GM12874 (cell line): ENCODE data around the gene SRP68.

Source experiments
- TF ChIP-seq, protein P1 (sequence below): IDR thresholded peaks from 2 replicates; pipeline ENCODE4 v1.5.1; 2011; ENCODE audit warnings: low read depth, mild to moderate bottlenecking, control low read depth, low read length, moderate library complexity; ENCODE audit not compliant: insufficient read depth

SRP68 gene

DNA sequence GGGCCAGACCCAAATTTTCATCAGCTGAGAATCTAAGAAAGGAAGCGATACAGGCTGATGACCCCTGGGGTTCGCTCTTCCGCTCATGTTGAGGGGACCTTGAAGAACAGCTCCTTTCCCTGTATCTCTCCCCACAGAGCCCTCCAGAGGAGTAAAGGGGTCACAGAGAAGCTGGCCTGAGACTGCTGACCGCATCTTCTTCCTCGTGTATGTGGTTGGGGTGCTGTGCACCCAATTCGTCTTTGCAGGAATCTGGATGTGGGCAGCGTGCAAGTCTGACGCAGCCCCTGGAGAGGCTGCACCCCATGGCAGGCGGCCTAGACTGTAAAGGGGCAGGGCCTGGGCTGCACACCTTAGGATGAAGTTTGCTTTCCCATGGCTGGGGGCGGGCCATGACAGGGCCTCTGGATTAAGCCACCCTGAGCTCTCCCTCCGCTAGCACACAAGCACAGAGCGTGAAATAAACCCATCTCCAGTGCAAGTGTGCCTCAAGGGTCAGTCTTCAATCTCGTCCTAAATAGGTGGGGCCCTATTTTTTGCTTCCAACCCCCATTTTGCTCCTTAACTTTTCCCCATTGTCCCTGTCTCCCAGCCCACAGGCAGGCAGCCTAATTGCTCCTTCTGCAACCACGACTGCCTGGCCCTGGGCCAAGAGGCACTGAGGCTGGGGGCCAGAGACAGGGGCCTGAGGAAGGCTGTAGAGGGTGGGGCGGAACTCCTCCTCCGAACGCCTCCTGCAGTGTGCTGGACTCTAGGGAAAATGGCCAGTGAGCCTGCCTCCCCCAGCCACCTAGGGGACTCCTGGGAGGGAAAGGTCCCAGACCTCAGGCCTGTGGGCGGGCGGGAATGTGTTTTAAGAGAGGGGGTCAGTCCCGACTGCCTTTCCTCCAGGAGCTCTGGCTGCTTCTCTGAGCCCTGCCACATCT, 10.3 kb upstream of the SRP68 start:
- TF ChIP-seq, protein P1, sequence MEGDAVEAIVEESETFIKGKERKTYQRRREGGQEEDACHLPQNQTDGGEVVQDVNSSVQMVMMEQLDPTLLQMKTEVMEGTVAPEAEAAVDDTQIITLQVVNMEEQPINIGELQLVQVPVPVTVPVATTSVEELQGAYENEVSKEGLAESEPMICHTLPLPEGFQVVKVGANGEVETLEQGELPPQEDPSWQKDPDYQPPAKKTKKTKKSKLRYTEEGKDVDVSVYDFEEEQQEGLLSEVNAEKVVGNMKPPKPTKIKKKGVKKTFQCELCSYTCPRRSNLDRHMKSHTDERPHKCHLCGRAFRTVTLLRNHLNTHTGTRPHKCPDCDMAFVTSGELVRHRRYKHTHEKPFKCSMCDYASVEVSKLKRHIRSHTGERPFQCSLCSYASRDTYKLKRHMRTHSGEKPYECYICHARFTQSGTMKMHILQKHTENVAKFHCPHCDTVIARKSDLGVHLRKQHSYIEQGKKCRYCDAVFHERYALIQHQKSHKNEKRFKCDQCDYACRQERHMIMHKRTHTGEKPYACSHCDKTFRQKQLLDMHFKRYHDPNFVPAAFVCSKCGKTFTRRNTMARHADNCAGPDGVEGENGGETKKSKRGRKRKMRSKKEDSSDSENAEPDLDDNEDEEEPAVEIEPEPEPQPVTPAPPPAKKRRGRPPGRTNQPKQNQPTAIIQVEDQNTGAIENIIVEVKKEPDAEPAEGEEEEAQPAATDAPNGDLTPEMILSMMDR = no peak

DNA sequence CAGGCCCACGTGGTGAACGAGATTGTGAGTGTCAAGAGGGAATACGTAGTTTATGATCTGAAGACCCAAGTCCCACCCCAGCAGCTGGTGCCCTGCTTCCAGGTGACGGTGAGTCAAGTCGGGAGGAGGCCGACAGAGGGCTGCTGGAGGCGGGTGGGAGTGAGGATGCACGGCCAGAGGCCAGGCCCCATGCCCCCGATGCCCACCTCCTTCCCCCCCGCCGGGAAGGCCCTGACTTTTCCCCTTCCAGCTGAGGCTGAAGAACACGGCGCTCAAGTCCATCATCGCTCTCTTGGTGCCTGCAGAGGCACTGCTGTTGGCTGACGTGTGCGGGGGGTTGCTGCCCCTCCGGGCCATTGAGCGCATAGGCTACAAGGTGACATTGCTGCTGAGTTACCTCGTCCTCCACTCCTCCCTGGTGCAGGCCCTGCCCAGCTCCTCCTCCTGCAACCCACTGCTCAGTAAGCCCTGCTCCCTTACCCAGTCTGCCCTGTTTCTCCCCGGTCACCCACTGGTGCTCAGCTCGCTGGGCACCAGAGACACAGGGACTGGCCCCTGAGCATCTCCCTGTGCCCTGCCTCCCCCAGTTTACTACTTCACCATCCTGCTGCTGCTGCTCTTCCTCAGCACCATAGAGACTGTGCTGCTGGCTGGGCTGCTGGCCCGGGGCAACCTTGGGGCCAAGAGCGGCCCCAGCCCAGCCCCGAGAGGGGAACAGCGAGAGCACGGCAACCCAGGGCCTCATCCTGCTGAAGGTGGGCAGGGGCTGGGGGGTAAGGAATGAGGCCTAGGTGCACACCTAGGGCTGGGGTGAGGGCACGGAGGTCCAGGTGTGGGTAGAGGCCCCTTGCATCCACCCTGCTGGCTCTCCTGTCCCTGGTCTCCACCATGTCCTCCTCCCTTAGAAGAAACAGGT, 9.2 kb upstream of the SRP68 start:
- TF ChIP-seq, protein P1 = no peak

DNA sequence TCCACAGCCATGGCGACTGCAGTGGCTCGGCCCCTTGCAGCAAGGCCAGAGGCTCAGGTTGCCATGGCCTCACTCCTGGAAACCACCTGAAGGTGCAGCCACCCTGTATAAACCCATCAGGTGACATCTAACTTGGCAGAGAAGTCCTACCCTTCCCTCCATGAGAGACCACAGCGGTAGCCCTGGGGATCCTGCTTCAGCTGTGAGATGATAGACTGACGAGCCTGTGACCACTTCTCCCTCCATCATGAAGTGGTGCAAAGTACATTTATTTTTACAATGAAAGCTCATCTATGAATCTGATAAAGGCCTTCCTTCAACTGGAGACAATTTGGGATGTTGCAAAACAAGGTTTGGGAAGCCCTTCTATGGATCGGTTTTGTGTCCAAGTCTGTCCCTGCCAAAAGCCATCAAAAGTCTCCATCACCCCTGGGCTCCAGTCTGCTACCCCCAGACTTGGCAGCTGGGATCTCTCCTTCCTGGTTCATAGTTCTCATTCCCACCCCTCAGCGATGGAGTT, 8.5 kb upstream of the SRP68 start:
- TF ChIP-seq, protein P1 = no peak

DNA sequence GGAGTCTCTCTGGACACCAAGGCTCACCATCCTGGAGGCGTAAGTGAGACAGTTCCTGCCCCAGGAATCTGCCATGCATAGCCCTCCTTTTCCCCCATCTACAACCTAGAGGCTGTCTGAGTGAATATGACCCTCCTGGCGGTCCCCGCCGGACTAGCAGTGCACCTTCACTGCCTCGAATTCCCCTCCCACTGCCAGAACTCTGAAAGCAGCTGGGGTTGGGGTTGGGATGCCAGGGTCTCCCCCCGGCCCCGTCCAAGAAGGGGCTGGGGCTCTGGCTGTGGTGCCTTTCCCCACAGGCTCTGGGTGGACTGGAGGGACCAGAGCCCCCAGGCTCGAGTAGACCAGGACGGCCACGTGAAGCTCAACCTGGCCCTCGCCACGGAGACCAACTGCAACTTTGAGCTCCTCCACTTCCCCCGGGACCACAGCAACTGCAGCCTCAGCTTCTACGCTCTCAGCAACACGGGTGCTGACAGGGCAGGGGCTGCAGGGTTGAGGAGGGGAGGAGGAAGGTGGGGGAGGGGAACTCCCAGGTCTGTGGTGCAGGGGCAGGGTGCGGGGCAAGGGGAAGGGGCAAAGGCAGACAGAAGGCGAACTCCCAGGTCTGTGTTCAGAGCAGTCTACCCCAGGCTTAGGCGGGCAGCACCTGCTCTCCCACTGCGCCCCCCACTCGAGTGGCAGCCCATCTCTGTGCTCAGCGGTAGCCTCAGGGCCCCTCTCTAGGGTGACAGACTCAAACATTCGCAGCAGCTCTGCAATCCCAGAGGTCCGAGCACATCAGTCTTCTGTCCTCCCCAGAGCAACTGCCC, 7.8 kb upstream of the SRP68 start:
- TF ChIP-seq, protein P1 = no peak

DNA sequence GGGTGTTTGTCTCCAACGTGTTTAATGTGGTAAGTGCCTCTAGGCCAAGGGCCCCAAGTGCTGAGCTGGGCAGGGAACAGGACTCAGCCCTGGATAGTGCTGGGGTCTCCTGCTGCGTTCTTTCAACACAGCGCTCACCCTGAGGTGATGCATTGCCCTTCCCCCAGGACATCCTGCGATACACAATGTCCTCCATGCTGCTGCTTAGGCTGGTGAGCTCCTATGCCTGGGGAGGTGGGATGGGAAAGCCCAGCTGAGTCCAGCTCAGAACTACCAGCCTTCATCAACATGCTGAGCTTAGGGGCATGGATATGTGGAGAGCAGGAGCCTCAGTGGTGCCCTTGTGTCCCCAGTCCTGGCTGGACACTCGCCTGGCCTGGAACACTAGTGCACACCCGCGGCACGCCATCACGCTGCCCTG, 7.2 kb upstream of the SRP68 start:
- TF ChIP-seq, protein P1 = no peak

DNA sequence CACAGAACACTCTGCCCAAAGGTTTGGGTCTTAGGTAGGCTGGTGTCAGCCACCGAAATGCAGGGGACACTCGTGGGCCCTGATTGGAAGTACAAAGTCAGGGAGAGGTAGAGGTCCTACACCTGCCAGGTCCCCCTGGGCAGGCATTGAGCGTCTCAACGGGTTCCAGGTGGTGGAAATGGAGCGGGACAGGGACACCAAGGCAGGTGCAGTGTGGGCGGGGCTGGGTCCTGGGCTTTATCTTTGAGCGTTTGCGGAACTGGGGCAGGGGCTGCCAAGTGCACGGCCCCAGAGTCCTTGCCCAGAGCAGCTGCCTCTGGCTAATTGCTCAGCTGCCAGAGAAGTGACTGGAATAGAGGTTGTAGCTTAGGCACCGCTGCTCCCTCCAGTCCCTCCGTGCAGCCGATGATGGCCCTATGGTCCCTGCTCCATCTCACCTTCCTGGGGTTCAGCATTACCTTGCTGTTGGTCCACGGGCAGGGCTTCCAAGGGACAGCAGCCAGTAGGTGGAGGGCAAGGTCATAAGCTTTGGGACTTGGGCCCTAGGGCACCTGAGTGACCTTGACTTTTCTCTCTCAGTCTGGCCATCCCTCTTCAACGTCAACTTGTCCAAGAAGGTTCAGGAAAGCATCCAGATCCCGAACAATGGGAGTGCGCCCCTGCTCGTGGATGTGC, 6.7 kb upstream of the SRP68 start, which contains the start of gene ZACN:
TSS of gene ZACN (plus strand) at position 323 of the 675 bp plus-strand sequence. CDS start at position 406, 83 bp downstream.
- TF ChIP-seq, protein P1 = no peak
